ENCODE results near the gene FAIM2.

FAIM2 gene

DNA sequence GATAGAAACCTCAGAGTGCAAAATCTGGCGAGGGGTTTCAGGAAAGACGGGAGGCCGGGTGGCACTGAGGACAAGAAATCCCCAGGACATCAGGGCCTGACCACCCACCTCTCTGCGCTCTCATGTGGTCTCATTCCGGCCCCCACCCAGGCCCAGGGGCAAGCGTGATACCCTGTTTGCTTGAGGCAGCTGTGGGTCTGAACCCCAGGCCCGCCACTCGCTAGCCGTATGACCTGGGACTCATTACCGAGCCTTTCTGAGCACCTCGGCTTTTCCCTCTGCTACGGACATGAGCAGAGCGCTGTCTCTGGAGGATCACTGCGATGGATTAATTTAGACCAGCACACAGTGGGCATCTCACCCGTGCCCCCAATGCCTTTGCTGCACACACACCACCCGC, 35.3 kb downstream of the FAIM2 start:
- Histone ChIP-seq H3K9ac (ENCODE audit: low read length) (no peak overlapping the region), H2AFZ (ENCODE audit: insufficient read depth, low read length, poor library complexity) (no peak overlapping the region), H4K91ac (ENCODE audit: low read depth, low read length) (no peak overlapping the region), H3K9me3 (ENCODE audit: insufficient read depth, low read depth, low read length) (peaks cover 2% of the 10 kb centered on the region), H4K8ac (ENCODE audit: low read depth, low read length) (no peak overlapping the region), H3K18ac (ENCODE audit: low read length) (no peak overlapping the region), H3K27ac (ENCODE audit: low read depth, low read length) (no peak overlapping the region), H2BK12ac (ENCODE audit: low read length) (no peak overlapping the region), H3K23ac (ENCODE audit: low read length) (no peak overlapping the region), H3K4me2 (ENCODE audit: low read length) (no peak overlapping the region), H2BK120ac (ENCODE audit: insufficient read depth, low read length, poor library complexity) (no peak overlapping the region), H4K12ac (ENCODE audit: low read depth, low read length) (no peak overlapping the region), H3K4me3 (ENCODE audit: low read depth, low read length) (no peak overlapping the region), H3K36me3 (ENCODE audit: control insufficient read depth in 1 of 2, insufficient read depth in 2 of 2, low read length in 2 of 2) (no peaks in the 10 kb centered on the region), H3K79me2 (ENCODE audit: control insufficient read depth, insufficient read depth, low read length, poor library complexity) (no peaks in the 10 kb centered on the region), H3K4ac (ENCODE audit: low read depth, low read length) (no peak overlapping the region), H2BK5ac (ENCODE audit: low read depth, low read length, poor library complexity) (no peak overlapping the region), H3K27me3 (ENCODE audit: insufficient read depth, low read length) (no peaks in the 10 kb centered on the region), H3K79me1 (ENCODE audit: low read length) (no peaks in the 10 kb centered on the region), H3K4me1 (ENCODE audit: control insufficient read depth in 1 of 2, insufficient read depth in 2 of 2, low read length in 2 of 2) (peaks cover 6 to 11% of the 10 kb centered on the region in 2 experiments), H3K14ac (ENCODE audit: low read length) (no peak overlapping the region), H2AK5ac (ENCODE audit: low read length) (no peak overlapping the region)
- WGBS (ENCODE audit: extremely low coverage, insufficient coverage, insufficient read length), result no CpG with 5 or more reads among the region's 16 CpGs
- no peak for DNase-seq

- Histone ChIP-seq H2BK12ac (ENCODE audit: low read length) (no peak overlapping the region), H2AFZ (ENCODE audit: insufficient read depth, low read length, poor library complexity) (no peak overlapping the region), H3K79me1 (ENCODE audit: low read length) (no peaks in the 10 kb centered on the region), H3K14ac (ENCODE audit: low read length) (no peak overlapping the region), H3K23ac (ENCODE audit: low read length) (no peak overlapping the region), H3K36me3 (ENCODE audit: control insufficient read depth in 1 of 2, insufficient read depth in 2 of 2, low read length in 2 of 2) (no peaks in the 10 kb centered on the region), H3K4ac (ENCODE audit: low read depth, low read length) (no peak overlapping the region), H2BK5ac (ENCODE audit: low read depth, low read length, poor library complexity) (no peak overlapping the region), H4K91ac (ENCODE audit: low read depth, low read length) (no peak overlapping the region), H3K4me1 (ENCODE audit: control insufficient read depth in 1 of 2, insufficient read depth in 2 of 2, low read length in 2 of 2) (peaks cover 6 to 11% of the 10 kb centered on the region in 2 experiments), H3K4me3 (ENCODE audit: low read depth, low read length) (no peak overlapping the region), H3K4me2 (ENCODE audit: low read length) (no peak overlapping the region), H2BK120ac (ENCODE audit: insufficient read depth, low read length, poor library complexity) (no peak overlapping the region), H4K8ac (ENCODE audit: low read depth, low read length) (no peak overlapping the region), H3K9me3 (ENCODE audit: insufficient read depth, low read depth, low read length) (peaks cover 2% of the 10 kb centered on the region), H3K9ac (ENCODE audit: low read length) (no peak overlapping the region), H3K79me2 (ENCODE audit: control insufficient read depth, insufficient read depth, low read length, poor library complexity) (no peaks in the 10 kb centered on the region), H2AK5ac (ENCODE audit: low read length) (no peak overlapping the region), H4K12ac (ENCODE audit: low read depth, low read length) (no peak overlapping the region), H3K27me3 (ENCODE audit: insufficient read depth, low read length) (no peaks in the 10 kb centered on the region), H3K18ac (ENCODE audit: low read length) (no peak overlapping the region), H3K27ac (ENCODE audit: low read depth, low read length) (no peak overlapping the region)
- peak; percentile 89 to 95 for DNase-seq
- WGBS (ENCODE audit: extremely low coverage, insufficient coverage, insufficient read length), result no CpG with 5 or more reads among the region's 11 CpGs
Measured at GRCh38 chr12:49867570-49868341, 35.9 kb downstream of the FAIM2 start.

DNA sequence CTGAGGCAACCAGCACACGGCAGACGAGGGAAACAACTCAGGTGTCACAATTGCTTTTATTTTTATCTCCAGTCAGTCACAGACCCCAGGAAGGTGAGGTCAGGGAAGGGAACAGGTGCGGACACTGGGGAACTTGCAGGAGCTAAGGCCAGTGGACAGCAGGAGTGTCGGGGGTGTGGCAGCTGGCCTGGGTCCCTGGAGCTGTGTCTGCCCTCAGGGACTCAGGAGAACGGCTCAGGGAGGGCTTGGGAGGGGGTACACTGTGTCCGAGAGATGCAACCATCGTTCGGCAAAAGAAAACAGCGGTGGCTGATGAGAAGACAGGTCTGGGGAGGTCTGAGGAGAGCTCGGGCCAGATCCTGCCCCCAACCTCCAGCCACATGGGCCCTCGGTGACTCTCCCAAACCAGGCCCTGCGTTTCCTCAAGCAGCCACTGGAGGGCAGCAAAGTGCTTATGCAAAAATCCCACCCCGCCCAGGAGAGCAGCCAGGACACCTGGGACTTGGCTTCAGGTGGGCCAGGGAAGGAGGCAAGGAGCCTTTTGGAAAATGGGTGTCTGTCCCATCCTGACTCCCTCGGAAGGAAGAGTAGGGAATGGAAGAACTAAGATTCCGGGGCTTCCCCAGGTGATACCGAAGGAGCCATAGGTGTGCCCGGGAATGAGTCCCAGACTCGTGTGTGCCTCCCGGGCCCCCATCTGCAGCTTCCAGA, 36.7 kb downstream of the FAIM2 start:
- Histone ChIP-seq H2AFZ (ENCODE audit: insufficient read depth, low read length, poor library complexity) (no peak overlapping the region), H3K23ac (ENCODE audit: low read length) (no peak overlapping the region), H4K91ac (ENCODE audit: low read depth, low read length) (no peak overlapping the region), H2BK12ac (ENCODE audit: low read length) (no peak overlapping the region), H3K4me1 (ENCODE audit: control insufficient read depth in 1 of 2, insufficient read depth in 2 of 2, low read length in 2 of 2) (peaks cover 6 to 11% of the 10 kb centered on the region in 2 experiments), H3K79me1 (ENCODE audit: low read length) (no peaks in the 10 kb centered on the region), H4K12ac (ENCODE audit: low read depth, low read length) (no peak overlapping the region), H3K27me3 (ENCODE audit: insufficient read depth, low read length) (no peaks in the 10 kb centered on the region), H3K9me3 (ENCODE audit: insufficient read depth, low read depth, low read length) (peaks cover 2% of the 10 kb centered on the region), H3K18ac (ENCODE audit: low read length) (no peak overlapping the region), H3K36me3 (ENCODE audit: control insufficient read depth in 1 of 2, insufficient read depth in 2 of 2, low read length in 2 of 2) (no peaks in the 10 kb centered on the region), H3K27ac (ENCODE audit: low read depth, low read length) (no peak overlapping the region), H3K14ac (ENCODE audit: low read length) (no peak overlapping the region), H3K79me2 (ENCODE audit: control insufficient read depth, insufficient read depth, low read length, poor library complexity) (no peaks in the 10 kb centered on the region), H3K4me2 (ENCODE audit: low read length) (no peak overlapping the region), H2AK5ac (ENCODE audit: low read length) (no peak overlapping the region), H3K4me3 (ENCODE audit: low read depth, low read length) (no peak overlapping the region), H4K8ac (ENCODE audit: low read depth, low read length) (no peak overlapping the region), H3K9ac (ENCODE audit: low read length) (no peak overlapping the region), H2BK5ac (ENCODE audit: low read depth, low read length, poor library complexity) (no peak overlapping the region), H3K4ac (ENCODE audit: low read depth, low read length) (no peak overlapping the region), H2BK120ac (ENCODE audit: insufficient read depth, low read length, poor library complexity) (no peak overlapping the region)
- WGBS (ENCODE audit: extremely low coverage, insufficient coverage, insufficient read length), result no CpG with 5 or more reads among the region's 19 CpGs
- peak; percentile 85 to 96 for DNase-seq

- DNase-seq, result no peak
- Histone ChIP-seq H4K12ac (ENCODE audit: low read depth, low read length) (no peak overlapping the region), H3K36me3 (ENCODE audit: control insufficient read depth in 1 of 2, insufficient read depth in 2 of 2, low read length in 2 of 2) (no peaks in the 10 kb centered on the region), H3K27me3 (ENCODE audit: insufficient read depth, low read length) (no peaks in the 10 kb centered on the region), H3K14ac (ENCODE audit: low read length) (no peak overlapping the region), H2AK5ac (ENCODE audit: low read length) (no peak overlapping the region), H4K8ac (ENCODE audit: low read depth, low read length) (no peak overlapping the region), H3K9ac (ENCODE audit: low read length) (no peak overlapping the region), H2BK12ac (ENCODE audit: low read length) (no peak overlapping the region), H3K4ac (ENCODE audit: low read depth, low read length) (no peak overlapping the region), H3K27ac (ENCODE audit: low read depth, low read length) (no peak overlapping the region), H3K23ac (ENCODE audit: low read length) (no peak overlapping the region), H2BK120ac (ENCODE audit: insufficient read depth, low read length, poor library complexity) (no peak overlapping the region), H3K9me3 (ENCODE audit: insufficient read depth, low read depth, low read length) (peaks cover 2% of the 10 kb centered on the region), H3K4me2 (ENCODE audit: low read length) (no peak overlapping the region), H3K79me2 (ENCODE audit: control insufficient read depth, insufficient read depth, low read length, poor library complexity) (no peaks in the 10 kb centered on the region), H3K79me1 (ENCODE audit: low read length) (no peaks in the 10 kb centered on the region), H2AFZ (ENCODE audit: insufficient read depth, low read length, poor library complexity) (no peak overlapping the region), H3K4me3 (ENCODE audit: low read depth, low read length) (no peak overlapping the region), H3K18ac (ENCODE audit: low read length) (no peak overlapping the region), H4K91ac (ENCODE audit: low read depth, low read length) (no peak overlapping the region), H2BK5ac (ENCODE audit: low read depth, low read length, poor library complexity) (no peak overlapping the region), H3K4me1 (ENCODE audit: control insufficient read depth in 1 of 2, insufficient read depth in 2 of 2, low read length in 2 of 2) (peaks cover 6 to 11% of the 10 kb centered on the region in 2 experiments)
- no CpG with 5 or more reads among the region's 8 CpGs for WGBS (ENCODE audit: extremely low coverage, insufficient coverage, insufficient read length)
Measured at GRCh38 chr12:49865782-49866135, 37.9 kb downstream of the FAIM2 start.
